Thyroid gland (tissue), 4 donors: Measurements from ENCODE around the gene MFGE8.

Experiments used
- POLR2A ChIP-seq, 2 donors: fragments of 450-650 bp; IDR thresholded peaks; one replicate each; pipeline ENCODE4 v1.6.1; 2017; ENCODE audit warnings: antibody characterized with exemption in 2 of 2, mild to moderate bottlenecking in 2 of 2, moderate library complexity in 1 of 2
- TF ChIP-seq, protein P1 (sequence below), 6 experiments: fragments of 200-600 bp in 3 of 6; fragments of 450-650 bp in 3 of 6; sonication (generic) in 3 of 6; IDR thresholded peaks; one replicate each; pipeline ENCODE4 v1.5.1; 2016 to 2019; ENCODE audit warnings: antibody characterized with exemption in 6 of 6, mild to moderate bottlenecking in 2 of 6, inconsistent platforms in 1 of 6, moderate library complexity in 1 of 6

DNA sequence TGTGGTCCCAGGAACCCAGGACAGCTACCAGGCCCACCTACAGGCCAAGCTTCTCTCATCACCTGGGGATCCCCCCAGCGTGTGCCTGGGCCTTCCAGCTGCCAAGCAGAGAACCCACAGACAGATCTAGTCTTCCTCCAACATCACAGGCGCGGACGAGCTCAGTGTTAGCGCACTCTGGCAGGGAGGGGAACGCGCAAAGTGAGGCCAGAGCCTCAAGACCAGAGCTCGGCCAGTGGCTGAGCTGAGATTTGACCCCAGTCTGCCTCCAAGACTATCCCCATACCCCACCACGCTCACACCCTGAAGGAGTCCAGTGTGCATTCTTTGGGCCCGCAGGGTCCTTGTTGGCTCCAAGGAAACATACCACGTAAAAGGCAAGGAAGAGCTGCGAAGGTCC lies 5.1 kb downstream of the MFGE8 start:
- TF ChIP-seq, protein P1, sequence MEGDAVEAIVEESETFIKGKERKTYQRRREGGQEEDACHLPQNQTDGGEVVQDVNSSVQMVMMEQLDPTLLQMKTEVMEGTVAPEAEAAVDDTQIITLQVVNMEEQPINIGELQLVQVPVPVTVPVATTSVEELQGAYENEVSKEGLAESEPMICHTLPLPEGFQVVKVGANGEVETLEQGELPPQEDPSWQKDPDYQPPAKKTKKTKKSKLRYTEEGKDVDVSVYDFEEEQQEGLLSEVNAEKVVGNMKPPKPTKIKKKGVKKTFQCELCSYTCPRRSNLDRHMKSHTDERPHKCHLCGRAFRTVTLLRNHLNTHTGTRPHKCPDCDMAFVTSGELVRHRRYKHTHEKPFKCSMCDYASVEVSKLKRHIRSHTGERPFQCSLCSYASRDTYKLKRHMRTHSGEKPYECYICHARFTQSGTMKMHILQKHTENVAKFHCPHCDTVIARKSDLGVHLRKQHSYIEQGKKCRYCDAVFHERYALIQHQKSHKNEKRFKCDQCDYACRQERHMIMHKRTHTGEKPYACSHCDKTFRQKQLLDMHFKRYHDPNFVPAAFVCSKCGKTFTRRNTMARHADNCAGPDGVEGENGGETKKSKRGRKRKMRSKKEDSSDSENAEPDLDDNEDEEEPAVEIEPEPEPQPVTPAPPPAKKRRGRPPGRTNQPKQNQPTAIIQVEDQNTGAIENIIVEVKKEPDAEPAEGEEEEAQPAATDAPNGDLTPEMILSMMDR (IDR thresholded peaks at IDR 0.05): no peak
- TF ChIP-seq POLR2A (IDR thresholded peaks at IDR 0.05): no peak
